ENCODE results near the gene CFDP1. TPM values are rescaled to one million over a fixed set of nuclear protein-coding genes. Genes with fewer than 3 reads are reported as not detected.
"Not testable (repeated sequence)": the region's sequence is repeated elsewhere in the genome, so short reads cannot be mapped to it uniquely, and the experiment has no call there.

Gene CFDP1
- total RNA-seq, 1 experiment from 2014 or later: 50.3 TPM

- no peak for DNase-seq
- H3K27ac ChIP-seq: no peak overlapping the region
- no peak overlapping the region for H3K4me3 ChIP-seq
Measured at GRCh38 chr16:75298267-75298666, 135.0 kb downstream of the CFDP1 start.

GRCh38 chr16:75296606-75297005 is 136.7 kb downstream of the CFDP1 start:
- H3K9me3 ChIP-seq (replicated peaks): no peaks in the 10 kb centered on the region
- no peak for DNase-seq

More at GRCh38 chr16:75298267-75298666, 135.0 kb downstream of the CFDP1 start:
- Histone ChIP-seq H3K9me3 (replicated peaks) (no peaks in the 10 kb centered on the region), H3K27me3 (no peaks in the 10 kb centered on the region), H3K4me1 (no peaks in the 10 kb centered on the region), H3K36me3 (no peaks in the 10 kb centered on the region)

GRCh38 chr16:75294773-75295459 is 138.4 kb downstream of the CFDP1 start:
- Histone ChIP-seq H3K36me3 (no peaks in the 10 kb centered on the region), H3K4me3 (no peak overlapping the region), H3K27ac (no peak overlapping the region), H3K9me3 (replicated peaks) (no peaks in the 10 kb centered on the region), H3K27me3 (no peaks in the 10 kb centered on the region), H3K4me1 (no peaks in the 10 kb centered on the region)
- no peak for DNase-seq

More at GRCh38 chr16:75296606-75297005, 136.7 kb downstream of the CFDP1 start:
- no peak overlapping the region for H3K4me3 ChIP-seq
- no peak overlapping the region for H3K27ac ChIP-seq
- no peaks in the 10 kb centered on the region for H3K36me3 ChIP-seq
- H3K27me3 ChIP-seq: no peaks in the 10 kb centered on the region
- H3K4me1 ChIP-seq: no peaks in the 10 kb centered on the region

- Histone ChIP-seq H3K27ac (no peak overlapping the region), H3K9me3 (replicated peaks) (no peaks in the 10 kb centered on the region), H3K27me3 (no peaks in the 10 kb centered on the region), H3K4me3 (no peak overlapping the region), H3K4me1 (no peaks in the 10 kb centered on the region), H3K36me3 (no peaks in the 10 kb centered on the region)
- DNase-seq: no peak
Measured at GRCh38 chr16:75293772-75294171, 139.5 kb downstream of the CFDP1 start.

- Histone ChIP-seq H3K4me3 (no peak overlapping the region), H3K4me1 (no peaks in the 10 kb centered on the region), H3K27ac (no peak overlapping the region)
Measured at GRCh38 chr16:75293173-75293572, 140.1 kb downstream of the CFDP1 start.

GRCh38 chr16:75292691-75293090 is 140.6 kb downstream of the CFDP1 start:
- Histone ChIP-seq H3K36me3 (no peaks in the 10 kb centered on the region), H3K27me3 (no peaks in the 10 kb centered on the region), H3K9me3 (replicated peaks) (no peaks in the 10 kb centered on the region), H3K4me1 (no peaks in the 10 kb centered on the region), H3K4me3 (no peak overlapping the region), H3K27ac (no peak overlapping the region)
- DNase-seq: no peak

More at GRCh38 chr16:75293173-75293572, 140.1 kb downstream of the CFDP1 start:
- DNase-seq: no peak
- Histone ChIP-seq H3K9me3 (replicated peaks) (no peaks in the 10 kb centered on the region), H3K36me3 (no peaks in the 10 kb centered on the region), H3K27me3 (no peaks in the 10 kb centered on the region)

- Histone ChIP-seq H3K9me3 (replicated peaks) (no peaks in the 10 kb centered on the region), H3K4me1 (no peaks in the 10 kb centered on the region), H3K4me3 (no peak overlapping the region), H3K27ac (no peak overlapping the region), H3K27me3 (no peaks in the 10 kb centered on the region), H3K36me3 (no peaks in the 10 kb centered on the region)
- DNase-seq: no peak
Measured at GRCh38 chr16:75289189-75289588, 144.1 kb downstream of the CFDP1 start.

GRCh38 chr16:75288596-75289120 is 144.6 kb downstream of the CFDP1 start:
- Histone ChIP-seq H3K4me1 (no peaks in the 10 kb centered on the region), H3K36me3 (no peaks in the 10 kb centered on the region), H3K27me3 (no peaks in the 10 kb centered on the region), H3K9me3 (replicated peaks) (no peaks in the 10 kb centered on the region), H3K4me3 (no peak overlapping the region), H3K27ac (no peak overlapping the region)
- DNase-seq: no peak

GRCh38 chr16:75288181-75288580 is 145.1 kb downstream of the CFDP1 start:
- H3K27ac ChIP-seq: no peak overlapping the region
- H3K27me3 ChIP-seq: no peaks in the 10 kb centered on the region
- no peak overlapping the region for H3K4me3 ChIP-seq
- no peaks in the 10 kb centered on the region for H3K4me1 ChIP-seq
- no peaks in the 10 kb centered on the region for H3K36me3 ChIP-seq
- no peak for DNase-seq
- no peaks in the 10 kb centered on the region for H3K9me3 ChIP-seq (replicated peaks)

- Histone ChIP-seq H3K27ac (no peak overlapping the region), H3K4me1 (no peaks in the 10 kb centered on the region), H3K27me3 (no peaks in the 10 kb centered on the region), H3K9me3 (replicated peaks) (no peaks in the 10 kb centered on the region), H3K36me3 (no peaks in the 10 kb centered on the region), H3K4me3 (no peak overlapping the region)
- DNase-seq: no peak
Measured at GRCh38 chr16:75287708-75288107, 145.6 kb downstream of the CFDP1 start.

- Histone ChIP-seq H3K36me3 (no peaks in the 10 kb centered on the region), H3K9me3 (replicated peaks) (no peaks in the 10 kb centered on the region)
Measured at GRCh38 chr16:75286389-75286788, 146.9 kb downstream of the CFDP1 start.

GRCh38 chr16:75282466-75283281 is 150.6 kb downstream of the CFDP1 start:
- Histone ChIP-seq H3K4me3 (no peak overlapping the region), H3K36me3 (no peaks in the 10 kb centered on the region), H3K27me3 (no peaks in the 10 kb centered on the region), H3K4me1 (no peaks in the 10 kb centered on the region), H3K9me3 (replicated peaks) (no peaks in the 10 kb centered on the region), H3K27ac (no peak overlapping the region)
- DNase-seq: no peak

More at GRCh38 chr16:75286389-75286788, 146.9 kb downstream of the CFDP1 start:
- Histone ChIP-seq H3K4me3 (no peak overlapping the region), H3K4me1 (no peaks in the 10 kb centered on the region), H3K27ac (no peak overlapping the region), H3K27me3 (no peaks in the 10 kb centered on the region)
- DNase-seq: no peak

GRCh38 chr16:75281826-75282225 is 151.5 kb downstream of the CFDP1 start:
- no peaks in the 10 kb centered on the region for H3K4me1 ChIP-seq
- no peaks in the 10 kb centered on the region for H3K36me3 ChIP-seq
- H3K9me3 ChIP-seq (replicated peaks): no peaks in the 10 kb centered on the region
- H3K4me3 ChIP-seq: no peak overlapping the region
- no peaks in the 10 kb centered on the region for H3K27me3 ChIP-seq
- no peak overlapping the region for H3K27ac ChIP-seq
- no peak for DNase-seq

GRCh38 chr16:75281009-75281408 is 152.3 kb downstream of the CFDP1 start:
- not testable (repeated sequence) for H3K27ac ChIP-seq; H3K27me3 ChIP-seq; H3K4me1 ChIP-seq; H3K36me3 ChIP-seq; DNase-seq; H3K4me3 ChIP-seq; H3K9me3 ChIP-seq (replicated peaks)

- no peaks in the 10 kb centered on the region for H3K4me1 ChIP-seq
- DNase-seq: no peak
- H3K36me3 ChIP-seq: no peaks in the 10 kb centered on the region
- no peak overlapping the region for H3K27ac ChIP-seq
- H3K9me3 ChIP-seq (replicated peaks): no peaks in the 10 kb centered on the region
- H3K4me3 ChIP-seq: no peak overlapping the region
- no peaks in the 10 kb centered on the region for H3K27me3 ChIP-seq
Measured at GRCh38 chr16:75280331-75280804, 152.9 kb downstream of the CFDP1 start.
